ENCODE measurements around the gene CCNJ. TPM values are rescaled to one million over a fixed set of nuclear protein-coding genes. Genes with fewer than 3 reads are reported as not detected.
A peak's percentile ranks its signal among the peaks of the same experiment; 100 is the strongest.

Gene CCNJ
- total and polyA plus RNA-seq, 2 of the 13 experiments (the other 11 are each of a cell fraction or from before 2014, with no cell fraction given): 14.1 to 21.5 TPM

- TF ChIP-seq ZNF598 (CRISPR knock-in tag; IDR thresholded peaks at IDR 0.05; ENCODE audit: borderline replicate concordance) (peak; percentile 52; the same call in 1 of the 2 replicates), U2AF1 (optimal IDR thresholded peaks at IDR 0.05; ENCODE audit: low read depth, low read length) (peak; percentile 52), ZFP91 (CRISPR knock-in tag; IDR thresholded peaks at IDR 0.05; ENCODE audit: borderline replicate concordance) (peak; percentile 96), POLR2G (IDR thresholded peaks at IDR 0.05; ENCODE audit: low read depth, low read length) (peak; percentile 95), ZNF33B (CRISPR knock-in tag; IDR thresholded peaks at IDR 0.05) (no peak; the same call in 1 of the 2 replicates), ZSCAN9 (CRISPR knock-in tag; IDR thresholded peaks at IDR 0.05; ENCODE audit: borderline replicate concordance) (no peak; the same call in 1 of the 2 replicates), HNRNPL (IDR thresholded peaks at IDR 0.05; ENCODE audit: low read depth, low read length) (no peak; the same call in 1 of the 2 replicates), HMG20B (CRISPR knock-in tag; conservative IDR thresholded peaks at IDR 0.05) (no peak), ZSCAN29 (CRISPR knock-in tag; conservative IDR thresholded peaks at IDR 0.05) (peak; percentile 85; the same call in 1 of the 2 replicates), MED1 (CRISPR knock-in tag; IDR thresholded peaks at IDR 0.05) (peak; percentile 80), PHF21A (CRISPR knock-in tag; IDR thresholded peaks at IDR 0.05) (peak; percentile 89), ZNF713 (CRISPR knock-in tag; IDR thresholded peaks at IDR 0.05) (no peak), KMT2A (CRISPR knock-in tag; IDR thresholded peaks at IDR 0.05) (peak; percentile 25), HMG20A (CRISPR knock-in tag; IDR thresholded peaks at IDR 0.05; ENCODE audit: borderline replicate concordance) (no peak; the same call in 1 of the 2 replicates), SOX6 (IDR thresholded peaks at IDR 0.05) (no peak), SOX6 (CRISPR knock-in tag; IDR thresholded peaks at IDR 0.05) (peak; percentile 82), MED8 (CRISPR knock-in tag; IDR thresholded peaks at IDR 0.05; ENCODE audit: insufficient replicate concordance) (peak; percentile 82), ZMAT3 (CRISPR knock-in tag; conservative IDR thresholded peaks at IDR 0.05) (peak; percentile 37; the same call in 1 of the 2 replicates), KAT8 (CRISPR knock-in tag; IDR thresholded peaks at IDR 0.05) (peak; percentile 99)
- TF ChIP-seq, protein P1, sequence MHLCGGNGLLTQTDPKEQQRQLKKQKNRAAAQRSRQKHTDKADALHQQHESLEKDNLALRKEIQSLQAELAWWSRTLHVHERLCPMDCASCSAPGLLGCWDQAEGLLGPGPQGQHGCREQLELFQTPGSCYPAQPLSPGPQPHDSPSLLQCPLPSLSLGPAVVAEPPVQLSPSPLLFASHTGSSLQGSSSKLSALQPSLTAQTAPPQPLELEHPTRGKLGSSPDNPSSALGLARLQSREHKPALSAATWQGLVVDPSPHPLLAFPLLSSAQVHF (CRISPR knock-in tag; IDR thresholded peaks at IDR 0.05): 0 out of 2 replicates have a peak, but pooled peaks have one; percentile 49
- TF ChIP-seq, protein P2, sequence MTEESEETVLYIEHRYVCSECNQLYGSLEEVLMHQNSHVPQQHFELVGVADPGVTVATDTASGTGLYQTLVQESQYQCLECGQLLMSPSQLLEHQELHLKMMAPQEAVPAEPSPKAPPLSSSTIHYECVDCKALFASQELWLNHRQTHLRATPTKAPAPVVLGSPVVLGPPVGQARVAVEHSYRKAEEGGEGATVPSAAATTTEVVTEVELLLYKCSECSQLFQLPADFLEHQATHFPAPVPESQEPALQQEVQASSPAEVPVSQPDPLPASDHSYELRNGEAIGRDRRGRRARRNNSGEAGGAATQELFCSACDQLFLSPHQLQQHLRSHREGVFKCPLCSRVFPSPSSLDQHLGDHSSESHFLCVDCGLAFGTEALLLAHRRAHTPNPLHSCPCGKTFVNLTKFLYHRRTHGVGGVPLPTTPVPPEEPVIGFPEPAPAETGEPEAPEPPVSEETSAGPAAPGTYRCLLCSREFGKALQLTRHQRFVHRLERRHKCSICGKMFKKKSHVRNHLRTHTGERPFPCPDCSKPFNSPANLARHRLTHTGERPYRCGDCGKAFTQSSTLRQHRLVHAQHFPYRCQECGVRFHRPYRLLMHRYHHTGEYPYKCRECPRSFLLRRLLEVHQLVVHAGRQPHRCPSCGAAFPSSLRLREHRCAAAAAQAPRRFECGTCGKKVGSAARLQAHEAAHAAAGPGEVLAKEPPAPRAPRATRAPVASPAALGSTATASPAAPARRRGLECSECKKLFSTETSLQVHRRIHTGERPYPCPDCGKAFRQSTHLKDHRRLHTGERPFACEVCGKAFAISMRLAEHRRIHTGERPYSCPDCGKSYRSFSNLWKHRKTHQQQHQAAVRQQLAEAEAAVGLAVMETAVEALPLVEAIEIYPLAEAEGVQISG (CRISPR knock-in tag; IDR thresholded peaks at IDR 0.05): peak; percentile 95
- TF ChIP-seq, protein P3, sequence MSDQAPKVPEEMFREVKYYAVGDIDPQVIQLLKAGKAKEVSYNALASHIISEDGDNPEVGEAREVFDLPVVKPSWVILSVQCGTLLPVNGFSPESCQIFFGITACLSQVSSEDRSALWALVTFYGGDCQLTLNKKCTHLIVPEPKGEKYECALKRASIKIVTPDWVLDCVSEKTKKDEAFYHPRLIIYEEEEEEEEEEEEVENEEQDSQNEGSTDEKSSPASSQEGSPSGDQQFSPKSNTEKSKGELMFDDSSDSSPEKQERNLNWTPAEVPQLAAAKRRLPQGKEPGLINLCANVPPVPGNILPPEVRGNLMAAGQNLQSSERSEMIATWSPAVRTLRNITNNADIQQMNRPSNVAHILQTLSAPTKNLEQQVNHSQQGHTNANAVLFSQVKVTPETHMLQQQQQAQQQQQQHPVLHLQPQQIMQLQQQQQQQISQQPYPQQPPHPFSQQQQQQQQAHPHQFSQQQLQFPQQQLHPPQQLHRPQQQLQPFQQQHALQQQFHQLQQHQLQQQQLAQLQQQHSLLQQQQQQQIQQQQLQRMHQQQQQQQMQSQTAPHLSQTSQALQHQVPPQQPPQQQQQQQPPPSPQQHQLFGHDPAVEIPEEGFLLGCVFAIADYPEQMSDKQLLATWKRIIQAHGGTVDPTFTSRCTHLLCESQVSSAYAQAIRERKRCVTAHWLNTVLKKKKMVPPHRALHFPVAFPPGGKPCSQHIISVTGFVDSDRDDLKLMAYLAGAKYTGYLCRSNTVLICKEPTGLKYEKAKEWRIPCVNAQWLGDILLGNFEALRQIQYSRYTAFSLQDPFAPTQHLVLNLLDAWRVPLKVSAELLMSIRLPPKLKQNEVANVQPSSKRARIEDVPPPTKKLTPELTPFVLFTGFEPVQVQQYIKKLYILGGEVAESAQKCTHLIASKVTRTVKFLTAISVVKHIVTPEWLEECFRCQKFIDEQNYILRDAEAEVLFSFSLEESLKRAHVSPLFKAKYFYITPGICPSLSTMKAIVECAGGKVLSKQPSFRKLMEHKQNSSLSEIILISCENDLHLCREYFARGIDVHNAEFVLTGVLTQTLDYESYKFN (CRISPR knock-in tag; conservative IDR thresholded peaks at IDR 0.05): peak; percentile 36
Observed at GRCh38 chr10:96089670-96090462, 46.5 kb downstream of the CCNJ start (continued).

Measured in HepG2 (cell line).